Uterus (tissue), 2 donors: ENCODE results near the gene PYHIN1.

ENCODE experiments used
- POLR2A ChIP-seq, 2 donors: fragments of 450-650 bp; IDR thresholded peaks; one replicate each; pipeline ENCODE4 v1.6.1; 2016; ENCODE audit warnings: antibody characterized with exemption in 2 of 2, mild to moderate bottlenecking in 1 of 2, moderate library complexity in 1 of 2
- TF ChIP-seq, protein P1 (sequence below), 4 experiments: fragments of 200-600 bp in 2 of 4; fragments of 450-650 bp in 2 of 4; sonication (generic) in 2 of 4; IDR thresholded peaks; one replicate each; pipeline ENCODE4 v1.5.1; 2016 to 2019; ENCODE audit warnings: antibody characterized with exemption in 4 of 4, mild to moderate bottlenecking in 2 of 4, moderate library complexity in 1 of 4

DNA sequence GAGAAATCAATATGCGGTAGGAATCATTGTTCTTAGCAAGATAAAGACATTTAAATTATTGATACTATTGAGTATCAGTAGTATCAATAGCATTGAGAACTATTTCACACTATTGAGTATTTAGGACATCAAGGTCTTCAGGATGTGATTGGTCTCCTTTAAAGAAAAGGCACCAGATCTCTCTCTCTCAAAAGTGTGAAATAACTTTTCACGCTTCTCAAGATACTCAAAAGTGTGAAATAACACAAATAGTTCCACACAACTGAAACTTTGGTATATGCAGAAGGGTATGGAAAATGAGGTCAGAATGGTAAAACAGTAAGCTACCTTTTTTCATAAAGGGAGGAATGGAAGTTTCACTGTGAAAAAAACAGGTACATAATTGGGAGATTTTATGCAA lies 6.7 kb upstream of the PYHIN1 start:
- TF ChIP-seq POLR2A (IDR thresholded peaks at IDR 0.05): no peak
- TF ChIP-seq, protein P1, sequence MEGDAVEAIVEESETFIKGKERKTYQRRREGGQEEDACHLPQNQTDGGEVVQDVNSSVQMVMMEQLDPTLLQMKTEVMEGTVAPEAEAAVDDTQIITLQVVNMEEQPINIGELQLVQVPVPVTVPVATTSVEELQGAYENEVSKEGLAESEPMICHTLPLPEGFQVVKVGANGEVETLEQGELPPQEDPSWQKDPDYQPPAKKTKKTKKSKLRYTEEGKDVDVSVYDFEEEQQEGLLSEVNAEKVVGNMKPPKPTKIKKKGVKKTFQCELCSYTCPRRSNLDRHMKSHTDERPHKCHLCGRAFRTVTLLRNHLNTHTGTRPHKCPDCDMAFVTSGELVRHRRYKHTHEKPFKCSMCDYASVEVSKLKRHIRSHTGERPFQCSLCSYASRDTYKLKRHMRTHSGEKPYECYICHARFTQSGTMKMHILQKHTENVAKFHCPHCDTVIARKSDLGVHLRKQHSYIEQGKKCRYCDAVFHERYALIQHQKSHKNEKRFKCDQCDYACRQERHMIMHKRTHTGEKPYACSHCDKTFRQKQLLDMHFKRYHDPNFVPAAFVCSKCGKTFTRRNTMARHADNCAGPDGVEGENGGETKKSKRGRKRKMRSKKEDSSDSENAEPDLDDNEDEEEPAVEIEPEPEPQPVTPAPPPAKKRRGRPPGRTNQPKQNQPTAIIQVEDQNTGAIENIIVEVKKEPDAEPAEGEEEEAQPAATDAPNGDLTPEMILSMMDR (IDR thresholded peaks at IDR 0.05): no peak
